ENCODE data around the gene TMTC1. TPM values are rescaled to one million over a fixed set of nuclear protein-coding genes. Genes with fewer than 3 reads are reported as not detected.

The TMTC1 gene
- total RNA-seq, 2 donors from 2014 or later, result not detected

DNA sequence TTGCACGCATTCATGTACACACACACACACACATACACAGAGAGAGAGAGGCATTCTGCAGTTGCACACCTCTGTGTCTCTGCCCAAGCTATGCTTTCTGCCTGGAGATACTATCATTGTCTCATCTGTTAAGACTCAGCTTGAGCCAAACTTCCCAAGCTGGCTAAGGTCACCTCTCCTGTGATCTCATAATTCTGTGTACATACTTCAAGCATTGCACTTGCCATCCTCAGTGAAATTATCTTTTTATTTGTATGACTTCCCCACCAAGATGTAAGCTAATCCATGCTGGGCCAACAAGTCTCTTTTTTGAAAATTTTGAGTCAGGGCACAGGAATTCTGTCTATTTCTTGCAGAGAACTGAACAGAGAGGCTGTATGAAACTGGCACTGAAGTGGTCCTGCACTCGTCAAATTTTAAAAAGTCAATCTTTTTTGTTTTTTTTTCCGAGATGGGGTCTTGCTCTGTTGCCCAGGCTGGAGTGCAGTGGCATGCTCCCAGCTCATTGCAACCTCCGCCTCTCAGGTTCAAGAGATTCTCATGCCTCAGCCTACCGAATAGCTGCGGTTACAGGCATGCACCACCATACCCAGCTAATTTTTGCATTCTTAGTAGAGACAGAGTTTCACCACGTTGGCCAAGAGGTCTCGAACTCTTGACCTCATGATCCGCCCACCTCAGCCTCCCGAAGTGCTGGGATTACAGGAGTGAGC is 44.3 kb downstream of the TMTC1 start:
- Mint-ChIP-seq H3K27ac (no peak overlapping the region), H3K36me3 (ENCODE audit: low read depth) (no peaks in the 10 kb centered on the region), H3K27me3 (peaks cover 3% of the 10 kb centered on the region), H3K4me1 (no peaks in the 10 kb centered on the region), H3K4me3 (no peak overlapping the region), H3K9me3 (peaks cover 3% of the 10 kb centered on the region)
- no peak for ATAC-seq (replicated peaks)

DNA sequence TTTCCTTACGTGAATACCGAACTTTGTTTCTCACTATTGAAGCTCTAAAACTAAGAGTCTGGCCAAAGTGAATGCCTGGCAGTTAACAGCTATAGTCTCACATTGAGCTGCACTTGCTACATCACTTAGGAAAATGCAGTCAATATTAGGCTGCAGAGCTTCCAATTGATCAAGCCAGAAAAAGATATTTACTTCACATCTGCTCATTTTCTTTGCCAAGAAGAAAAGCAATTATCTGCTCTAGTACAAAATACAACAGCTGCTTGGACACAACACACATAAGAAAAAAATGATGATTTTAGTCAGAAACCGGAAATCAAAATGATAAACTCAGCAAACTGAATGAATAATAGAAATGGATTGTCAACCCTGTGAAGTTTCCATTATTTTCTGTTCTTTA is 45.4 kb downstream of the TMTC1 start:
- H3K4me1 Mint-ChIP-seq, result no peaks in the 10 kb centered on the region
- H3K36me3 Mint-ChIP-seq (ENCODE audit: low read depth), result no peaks in the 10 kb centered on the region
- no peak overlapping the region for H3K4me3 Mint-ChIP-seq
- peaks cover 3% of the 10 kb centered on the region for H3K27me3 Mint-ChIP-seq
- no peak overlapping the region for H3K27ac Mint-ChIP-seq
- H3K9me3 Mint-ChIP-seq, result peaks cover 3% of the 10 kb centered on the region
- no peak for ATAC-seq (replicated peaks)

DNA sequence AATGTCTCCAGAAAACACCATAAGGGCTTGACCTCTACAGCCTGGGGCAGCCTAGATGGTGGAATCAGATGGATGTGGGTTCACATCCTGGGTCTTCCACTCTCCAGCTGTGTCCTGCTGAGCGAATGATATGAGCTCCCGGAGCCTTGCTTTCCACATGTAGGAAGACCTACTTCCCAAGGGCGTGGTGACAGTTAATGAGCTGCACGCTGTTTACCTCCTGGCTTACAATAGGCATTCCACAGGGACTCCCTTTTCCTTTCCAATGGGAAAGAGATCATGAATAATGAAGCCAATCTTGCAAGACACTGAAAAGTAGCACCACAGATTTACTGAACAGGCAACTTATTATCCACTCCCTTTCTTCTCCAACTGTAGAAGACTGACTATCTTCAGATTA is 46.1 kb downstream of the TMTC1 start:
- no peaks in the 10 kb centered on the region for H3K4me1 Mint-ChIP-seq
- H3K4me3 Mint-ChIP-seq, result no peak overlapping the region
- H3K27me3 Mint-ChIP-seq, result peaks cover 3% of the 10 kb centered on the region
- no peaks in the 10 kb centered on the region for H3K36me3 Mint-ChIP-seq (ENCODE audit: low read depth)
- peaks cover 3% of the 10 kb centered on the region for H3K9me3 Mint-ChIP-seq
- H3K27ac Mint-ChIP-seq, result no peak overlapping the region
- ATAC-seq (replicated peaks), result no peak

DNA sequence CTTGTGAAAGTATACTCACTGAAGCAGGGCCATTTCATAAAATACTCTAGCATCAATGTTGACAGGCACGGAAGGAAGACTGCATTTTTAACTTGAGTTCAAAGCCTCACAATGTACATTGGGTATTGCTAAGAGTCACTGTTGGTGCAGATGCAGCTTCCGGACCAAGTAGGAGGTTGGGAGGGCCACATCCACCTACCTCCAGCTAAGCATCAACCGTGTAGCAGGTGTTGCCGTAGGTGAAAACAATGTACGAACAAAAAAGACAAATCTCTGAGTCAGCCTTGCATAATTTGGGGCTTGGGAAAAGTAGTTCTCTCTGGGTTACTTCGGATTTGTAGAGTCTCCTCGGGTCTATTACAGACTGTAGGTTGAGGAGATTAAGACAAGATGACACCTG is 48.1 kb downstream of the TMTC1 start:
- Mint-ChIP-seq H3K9me3 (peaks cover 3% of the 10 kb centered on the region), H3K27ac (no peak overlapping the region), H3K4me1 (no peaks in the 10 kb centered on the region), H3K4me3 (no peak overlapping the region), H3K27me3 (peaks cover 3% of the 10 kb centered on the region), H3K36me3 (ENCODE audit: low read depth) (no peaks in the 10 kb centered on the region)
- ATAC-seq (replicated peaks), result no peak

DNA sequence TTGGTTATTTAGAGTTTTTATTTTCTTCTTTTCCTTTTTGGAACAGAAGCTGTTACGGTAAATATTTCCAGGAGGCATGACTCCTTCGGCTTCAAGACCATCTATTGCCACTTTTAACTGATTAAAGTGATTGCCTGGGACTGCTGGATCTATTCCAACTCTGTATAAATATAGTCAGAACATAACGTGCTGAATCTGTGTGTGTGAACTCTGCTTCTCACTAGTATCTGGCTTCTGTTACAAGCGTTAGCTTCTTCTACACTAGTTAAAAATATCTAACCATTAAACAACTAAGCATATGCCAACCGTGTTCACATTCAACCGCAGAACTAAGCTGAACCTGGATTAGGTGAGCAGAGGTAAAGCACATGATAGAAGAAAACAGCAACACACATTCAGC is 49.0 kb downstream of the TMTC1 start:
- peaks cover 3% of the 10 kb centered on the region for H3K9me3 Mint-ChIP-seq
- no peak for ATAC-seq (replicated peaks)
- H3K27me3 Mint-ChIP-seq, result peaks cover 3% of the 10 kb centered on the region
- H3K27ac Mint-ChIP-seq, result no peak overlapping the region
- no peaks in the 10 kb centered on the region for H3K36me3 Mint-ChIP-seq (ENCODE audit: low read depth)
- no peaks in the 10 kb centered on the region for H3K4me1 Mint-ChIP-seq
- no peak overlapping the region for H3K4me3 Mint-ChIP-seq

DNA sequence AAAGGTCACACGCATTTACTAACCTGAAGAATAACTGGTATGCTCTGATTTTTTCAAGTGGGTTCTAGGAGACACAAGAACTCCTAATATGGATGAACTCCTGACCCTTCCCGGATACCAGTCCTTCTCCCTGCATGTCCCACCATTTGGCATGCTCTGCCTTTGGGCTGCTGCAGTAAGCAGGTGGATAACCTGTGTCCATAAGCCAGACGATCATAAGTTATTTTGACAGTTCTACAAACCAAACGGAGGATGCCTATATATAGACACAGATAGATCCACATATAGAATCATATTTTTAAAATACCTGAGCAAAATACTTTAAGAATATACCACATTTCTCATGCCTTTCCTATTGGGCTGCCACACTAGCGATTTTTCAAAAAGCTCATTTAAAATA is 49.4 kb downstream of the TMTC1 start:
- peaks cover 3% of the 10 kb centered on the region for H3K9me3 Mint-ChIP-seq
- no peaks in the 10 kb centered on the region for H3K36me3 Mint-ChIP-seq (ENCODE audit: low read depth)
- no peak overlapping the region for H3K4me3 Mint-ChIP-seq
- ATAC-seq (replicated peaks), result no peak
- H3K27ac Mint-ChIP-seq, result no peak overlapping the region
- no peaks in the 10 kb centered on the region for H3K4me1 Mint-ChIP-seq
- peaks cover 3% of the 10 kb centered on the region for H3K27me3 Mint-ChIP-seq

DNA sequence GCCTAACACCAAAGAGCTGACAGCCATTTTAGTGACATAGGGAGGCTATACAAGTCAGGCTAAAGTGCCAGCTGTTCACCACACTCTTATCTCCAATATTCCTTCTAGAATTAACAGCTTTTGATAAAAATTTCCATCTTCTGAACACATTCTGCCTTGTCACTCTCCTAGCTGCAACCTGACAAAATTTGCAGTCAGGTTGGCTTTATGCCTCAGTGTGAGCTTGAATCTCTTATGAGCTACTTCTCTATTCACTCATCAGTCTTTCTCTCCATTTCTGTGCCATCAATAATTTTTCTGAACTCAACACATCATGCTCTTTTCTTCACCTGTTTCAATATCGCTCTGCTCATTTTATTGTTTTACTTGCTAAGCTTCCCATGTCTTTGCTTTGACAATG is 50.2 kb downstream of the TMTC1 start:
- Mint-ChIP-seq H3K27ac (peak overlapping the region; percentile 1), H3K4me1 (no peaks in the 10 kb centered on the region), H3K4me3 (no peak overlapping the region), H3K36me3 (ENCODE audit: low read depth) (no peaks in the 10 kb centered on the region), H3K9me3 (peaks cover 7% of the 10 kb centered on the region), H3K27me3 (peaks cover 7% of the 10 kb centered on the region)
- ATAC-seq (replicated peaks), result no peak

DNA sequence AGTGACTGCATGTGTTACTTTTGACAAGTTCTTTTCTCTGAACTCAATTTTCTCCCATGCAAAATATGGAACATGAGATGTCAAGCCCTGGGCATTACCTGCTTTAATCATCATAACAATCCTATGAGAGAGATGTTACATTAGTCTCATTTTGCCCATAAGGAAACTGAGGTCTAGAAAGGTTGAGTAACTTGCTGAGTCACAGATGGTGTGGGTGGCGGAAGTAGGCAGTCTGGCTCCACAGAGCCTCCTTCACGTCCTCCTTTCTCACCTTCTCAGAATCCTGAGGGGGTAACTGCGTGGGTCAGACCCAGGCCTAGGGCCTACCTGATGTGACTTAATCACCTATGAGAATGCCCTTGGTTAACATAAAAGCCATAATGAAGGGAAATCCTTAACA is 50.7 kb downstream of the TMTC1 start:
- Mint-ChIP-seq H3K27me3 (peaks cover 7% of the 10 kb centered on the region), H3K9me3 (peaks cover 7% of the 10 kb centered on the region), H3K4me3 (no peak overlapping the region), H3K27ac (no peak overlapping the region), H3K4me1 (no peaks in the 10 kb centered on the region), H3K36me3 (ENCODE audit: low read depth) (no peaks in the 10 kb centered on the region)
- peak; percentile 85 for ATAC-seq (replicated peaks)

DNA sequence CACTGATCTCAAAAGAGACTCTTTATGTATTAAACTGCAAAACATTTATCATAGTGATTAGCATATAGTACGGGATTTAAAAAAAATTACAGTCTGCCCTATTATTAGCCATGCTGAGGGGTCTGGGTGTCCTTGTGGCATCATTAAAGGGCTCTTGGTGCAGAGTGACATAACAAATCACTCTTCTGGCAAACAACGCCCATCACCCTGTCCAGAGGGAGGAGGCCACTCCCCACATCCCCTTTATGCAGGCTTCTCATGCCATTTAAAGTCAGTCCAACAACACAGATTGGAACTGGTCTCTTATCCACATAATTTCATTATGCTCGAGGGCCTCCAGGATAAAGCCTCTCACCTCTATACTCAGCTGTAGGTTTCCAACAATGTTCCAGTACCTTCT is 51.1 kb downstream of the TMTC1 start:
- no peak for ATAC-seq (replicated peaks)
- H3K27me3 Mint-ChIP-seq, result peaks cover 7% of the 10 kb centered on the region
- H3K27ac Mint-ChIP-seq, result no peak overlapping the region
- no peaks in the 10 kb centered on the region for H3K36me3 Mint-ChIP-seq (ENCODE audit: low read depth)
- no peak overlapping the region for H3K4me3 Mint-ChIP-seq
- H3K4me1 Mint-ChIP-seq, result no peaks in the 10 kb centered on the region
- peaks cover 7% of the 10 kb centered on the region for H3K9me3 Mint-ChIP-seq

DNA sequence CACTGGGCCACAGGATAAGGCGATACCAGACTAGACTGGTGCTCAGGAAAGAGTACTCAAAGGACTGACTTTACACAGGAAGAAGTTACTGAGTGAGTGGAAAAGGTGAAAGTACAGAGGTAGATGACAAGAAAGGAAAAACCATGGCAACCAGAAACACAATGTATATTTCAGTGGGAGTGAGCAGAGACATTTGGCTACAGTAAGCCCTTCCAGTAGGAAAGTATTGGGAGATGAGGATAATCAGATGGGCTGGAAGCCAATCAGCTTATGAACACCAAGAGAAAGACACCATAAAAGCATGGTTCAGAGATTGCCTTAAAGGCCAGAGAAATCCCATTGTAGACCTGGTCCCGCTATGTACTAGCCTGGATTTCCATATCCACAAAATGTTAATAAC is 51.6 kb downstream of the TMTC1 start:
- Mint-ChIP-seq H3K4me3 (no peak overlapping the region), H3K9me3 (peaks cover 7% of the 10 kb centered on the region)

DNA sequence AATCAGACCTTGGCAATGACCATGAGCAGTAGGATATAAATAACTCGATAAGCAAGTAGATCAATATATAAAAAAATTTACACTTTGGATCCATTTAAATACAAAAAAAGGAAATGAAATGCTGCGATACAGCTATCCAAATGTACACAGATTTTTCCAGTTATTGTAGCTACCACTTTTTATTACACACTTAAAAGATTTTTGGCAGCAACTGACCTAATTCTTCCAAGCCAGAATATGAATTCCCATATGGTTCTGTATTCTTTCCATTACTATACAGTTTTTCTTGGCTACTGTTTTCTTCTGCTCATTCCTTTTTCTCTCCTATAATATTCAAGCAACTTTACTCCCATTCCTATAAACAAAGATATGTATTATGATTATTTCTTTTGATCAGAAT is 52.2 kb downstream of the TMTC1 start:
- Mint-ChIP-seq H3K36me3 (ENCODE audit: low read depth) (no peaks in the 10 kb centered on the region), H3K9me3 (peaks cover 7% of the 10 kb centered on the region), H3K27ac (no peak overlapping the region), H3K4me3 (no peak overlapping the region), H3K27me3 (peaks cover 8% of the 10 kb centered on the region), H3K4me1 (no peaks in the 10 kb centered on the region)
- ATAC-seq (replicated peaks), result no peak

More for the DNA sequence above, 51.6 kb downstream of the TMTC1 start:
- no peaks in the 10 kb centered on the region for H3K36me3 Mint-ChIP-seq (ENCODE audit: low read depth)
- H3K27me3 Mint-ChIP-seq, result peaks cover 7% of the 10 kb centered on the region
- no peaks in the 10 kb centered on the region for H3K4me1 Mint-ChIP-seq
- no peak overlapping the region for H3K27ac Mint-ChIP-seq
- ATAC-seq (replicated peaks), result peak; percentile 22

DNA sequence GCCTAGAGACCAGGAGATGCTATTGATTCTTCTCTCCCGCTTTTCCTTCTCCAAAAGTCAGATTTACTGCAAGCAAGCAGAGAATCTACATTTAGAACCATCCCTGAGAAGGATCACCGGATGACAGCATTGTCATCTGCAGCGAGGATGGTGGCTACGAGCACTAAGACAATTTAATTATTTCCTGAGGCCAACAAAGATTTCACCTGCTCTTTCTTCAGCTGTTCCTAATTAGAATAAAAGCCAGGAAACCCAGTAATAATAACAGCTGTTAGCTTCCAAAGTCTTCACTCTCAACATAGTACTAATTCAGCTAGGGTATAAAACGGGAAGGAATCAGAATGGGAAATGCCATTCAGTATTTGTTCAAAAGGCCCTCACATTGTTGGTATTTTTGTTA is 53.3 kb downstream of the TMTC1 start:
- no peak for ATAC-seq (replicated peaks)
- H3K4me3 Mint-ChIP-seq, result no peak overlapping the region
- no peaks in the 10 kb centered on the region for H3K4me1 Mint-ChIP-seq
- H3K27ac Mint-ChIP-seq, result no peak overlapping the region
- no peaks in the 10 kb centered on the region for H3K36me3 Mint-ChIP-seq (ENCODE audit: low read depth)
- peaks cover 10% of the 10 kb centered on the region for H3K27me3 Mint-ChIP-seq
- peaks cover 4% of the 10 kb centered on the region for H3K9me3 Mint-ChIP-seq

DNA sequence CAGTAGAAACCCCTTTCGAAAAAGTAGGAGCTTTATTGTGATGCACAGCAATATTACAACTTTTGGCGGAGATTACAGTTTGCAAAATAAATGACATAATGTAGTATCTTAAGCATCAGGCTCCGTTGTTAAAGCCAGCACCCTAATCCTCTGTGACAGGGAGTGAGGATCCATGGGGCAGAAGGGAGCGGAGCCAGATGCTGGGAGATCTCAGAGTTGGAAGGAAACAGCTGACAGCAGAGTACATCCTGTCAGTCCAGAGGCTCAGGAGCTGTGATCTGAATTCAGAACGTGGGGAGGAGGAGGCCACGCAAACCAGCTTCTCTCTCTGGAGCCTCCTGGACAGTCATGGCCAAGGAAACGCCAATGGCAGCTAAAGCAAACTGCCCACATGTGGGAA is 55.7 kb downstream of the TMTC1 start:
- Mint-ChIP-seq H3K4me3 (no peak overlapping the region), H3K9me3 (peaks cover 4% of the 10 kb centered on the region), H3K4me1 (no peaks in the 10 kb centered on the region), H3K36me3 (ENCODE audit: low read depth) (no peaks in the 10 kb centered on the region), H3K27ac (no peak overlapping the region), H3K27me3 (peaks cover 10% of the 10 kb centered on the region)
- no peak for ATAC-seq (replicated peaks)

DNA sequence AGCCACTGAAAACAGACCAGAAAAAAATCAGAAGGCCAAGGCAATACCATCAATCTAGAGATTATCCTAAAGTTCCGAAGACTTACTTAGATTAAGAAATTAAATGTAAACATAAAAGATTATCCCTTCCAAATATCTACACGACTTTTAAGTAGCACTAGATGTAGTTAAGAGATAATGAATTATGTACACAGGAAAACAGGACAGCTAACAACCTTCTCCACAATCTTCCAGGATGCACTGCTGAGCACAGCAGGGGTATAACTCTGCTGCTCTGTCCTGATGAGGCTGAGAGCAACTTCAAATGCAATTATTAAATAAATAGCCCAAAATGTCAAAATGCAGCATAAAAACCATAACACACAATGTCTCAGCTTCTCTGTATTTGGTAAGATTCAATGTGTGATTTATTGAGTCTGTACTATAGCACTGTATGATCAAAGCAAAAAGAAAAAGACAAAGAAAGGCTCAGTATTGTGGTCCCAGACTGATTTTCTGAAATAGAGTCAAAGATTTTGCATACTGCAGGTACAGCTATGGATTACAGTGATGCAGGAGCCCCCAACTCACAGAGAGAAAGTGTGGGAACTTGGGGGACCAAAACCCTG is 56.9 kb downstream of the TMTC1 start:
- Mint-ChIP-seq H3K27ac (no peak overlapping the region), H3K4me3 (no peak overlapping the region), H3K4me1 (no peaks in the 10 kb centered on the region), H3K9me3 (peaks cover 4% of the 10 kb centered on the region), H3K36me3 (ENCODE audit: low read depth) (no peaks in the 10 kb centered on the region), H3K27me3 (peaks cover 10% of the 10 kb centered on the region)
- ATAC-seq (replicated peaks), result no peak

DNA sequence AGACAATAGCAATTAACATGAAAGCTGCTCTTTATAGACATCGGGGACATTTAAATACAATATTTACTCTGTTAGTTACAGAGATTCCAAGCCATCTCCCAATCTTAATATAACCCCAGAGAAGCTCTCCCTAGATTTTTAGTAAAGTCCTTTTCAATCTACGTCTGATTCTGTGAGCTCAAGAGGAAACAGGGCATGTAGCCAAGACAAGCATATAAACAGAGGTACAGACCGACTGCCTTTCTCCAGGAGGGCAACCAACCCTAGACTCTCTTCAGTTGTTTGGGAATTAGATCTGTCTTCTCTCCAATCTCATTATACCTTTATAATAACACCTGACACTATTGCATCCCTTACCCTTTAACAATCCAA is 57.4 kb downstream of the TMTC1 start:
- H3K4me1 Mint-ChIP-seq, result no peaks in the 10 kb centered on the region
- H3K27me3 Mint-ChIP-seq, result peaks cover 10% of the 10 kb centered on the region
- no peak overlapping the region for H3K27ac Mint-ChIP-seq
- H3K36me3 Mint-ChIP-seq (ENCODE audit: low read depth), result no peaks in the 10 kb centered on the region
- H3K4me3 Mint-ChIP-seq, result no peak overlapping the region
- no peak for ATAC-seq (replicated peaks)
- peaks cover 4% of the 10 kb centered on the region for H3K9me3 Mint-ChIP-seq

All from activated T-helper 17 cell treated with anti-CD3 and anti-CD28 coated beads, Interleukin-2, amount 50 U/mL, for 72 hours (primary cell).